Esophagus muscularis mucosa (tissue), 3 donors: ENCODE results near the gene CCDC50.

Experiments used
- CTCF ChIP-seq, 3 experiments: fragments of 200-600 bp in 2 of 3; fragments of 450-650 bp in 1 of 3; sonication (generic) in 2 of 3; IDR thresholded peaks; one replicate each; pipeline ENCODE4 v1.5.1; 2017 to 2019; ENCODE audit warnings: antibody characterized with exemption in 3 of 3, mild to moderate bottlenecking in 2 of 3, moderate library complexity in 1 of 3
- POLR2A ChIP-seq: fragments of 450-650 bp; IDR thresholded peaks from one replicate; pipeline ENCODE4 v1.6.1; 2017; ENCODE audit warnings: antibody characterized with exemption, moderate library complexity, mild to moderate bottlenecking, low read depth

- TF ChIP-seq POLR2A: no peak
- TF ChIP-seq CTCF (IDR thresholded peaks at IDR 0.05): no peak
Measured at GRCh38 chr3:191414732-191415131, 85.5 kb downstream of the CCDC50 start.
